Bronchial smooth muscle cell (primary cell): ENCODE measurements around the gene EGR4. TPM values are rescaled to one million over a fixed set of nuclear protein-coding genes. Genes with fewer than 3 reads are reported as not detected.

Experiments
- total RNA-seq: library from RNA; depleted of rRNA; stranded (reverse); fragments of >200 nt; gene quantifications from 2 replicates; pipeline ENCODE4 v1.2.1, GENCODE V29; 2014

The EGR4 gene
- total RNA-seq: under 0.01 TPM in 1 of 2 replicates, not detected in the other

GRCh38 chr2:73293534-73294171 is at the start of gene EGR4:
TSS of gene EGR4 (minus strand) at chr2:73293548. CDS start at chr2:73293317, 231 bp downstream.

GRCh38 chr2:73284296-73285158 is 8.8 kb downstream of the EGR4 start, which contains the start of gene FBXO41:
TSS of gene FBXO41 (minus strand) at chr2:73284478. CDS start at chr2:73269630, 14,848 bp downstream.

Other genes with a start within 250 kb of the EGR4 start
- gene SFXN5, start 221.8 kb downstream of the EGR4 start, total RNA-seq: 9.6 and 10.0 TPM in 2 replicates
- gene RAB11FIP5, start 180.6 kb downstream of the EGR4 start, total RNA-seq: 19.9 and 25.8 TPM in 2 replicates
- gene NOTO, start 91.0 kb downstream of the EGR4 start, total RNA-seq: not detected in 2 replicates
- 13.9 and 19.2 TPM in 2 replicates for gene SMYD5, start 79.3 kb downstream of the EGR4 start, total RNA-seq
- 11.1 and 12.0 TPM in 2 replicates for gene PRADC1, start 60.3 kb downstream of the EGR4 start, total RNA-seq
- gene CCT7, start 59.2 kb downstream of the EGR4 start, total RNA-seq: 234 and 277 TPM in 2 replicates
- gene FBXO41, start 9.1 kb downstream of the EGR4 start, total RNA-seq: 0.60 and 0.95 TPM in 2 replicates
- 8.2 and 9.4 TPM in 2 replicates for gene ALMS1, start 92.3 kb upstream of the EGR4 start, total RNA-seq